ENCODE results near the gene SLC7A14. TPM values are rescaled to one million over a fixed set of nuclear protein-coding genes. Genes with fewer than 3 reads are reported as not detected.
A peak's percentile ranks its signal among the peaks of the same experiment; 100 is the strongest.

SLC7A14 gene
- total and polyA plus RNA-seq, 9 donors: under 0.01 to 0.62 (median 0.20) TPM; not detected in 2

DNA sequence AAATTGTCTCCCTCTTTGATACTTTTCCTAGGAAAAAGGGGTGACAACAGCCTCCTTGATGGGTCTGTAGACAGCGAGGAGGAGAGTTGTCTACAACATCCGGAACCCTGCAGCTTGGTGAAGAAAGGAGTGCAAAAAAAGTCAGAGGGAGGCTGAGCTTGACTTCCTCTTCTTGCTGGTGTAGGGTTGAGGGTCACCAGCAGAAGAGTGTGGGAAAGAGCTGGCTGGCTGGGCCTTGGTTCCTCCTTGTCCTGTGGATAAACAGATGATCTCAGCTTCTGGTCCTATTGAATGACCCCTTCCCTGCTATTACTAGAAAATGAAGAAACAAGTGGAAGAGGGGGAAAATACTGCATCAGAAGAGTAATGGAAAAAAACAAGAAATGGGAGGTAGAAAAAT, 20.4 kb downstream of the SLC7A14 start:
- Histone ChIP-seq H3K9me3 (replicated peaks; ENCODE audit: control insufficient read depth, low read depth, low read length) (no peaks in the 10 kb centered on the region), H3K4me3 (ENCODE audit: low read length) (no peak overlapping the region), H3K27ac (ENCODE audit: low read length) (no peak overlapping the region), H3K36me3 (ENCODE audit: control insufficient read depth, insufficient read depth, low read length) (no peaks in the 10 kb centered on the region), H3K4me1 (ENCODE audit: control insufficient read depth, insufficient read depth, low read length) (no peaks in the 10 kb centered on the region), H3K27me3 (ENCODE audit: control insufficient read depth, insufficient read depth, low read length) (no peaks in the 10 kb centered on the region)
- 40% methylated on average over 2 of the region's 2 CpGs for WGBS (ENCODE audit: insufficient coverage)
- no peak for DNase-seq

- DNase-seq: no peak
- H3K27me3 ChIP-seq (ENCODE audit: control insufficient read depth, insufficient read depth, low read length): no peaks in the 10 kb centered on the region
- H3K27ac ChIP-seq (ENCODE audit: low read length): no peak overlapping the region
- no peaks in the 10 kb centered on the region for H3K36me3 ChIP-seq (ENCODE audit: control insufficient read depth, insufficient read depth, low read length)
- no peak overlapping the region for H3K4me3 ChIP-seq (ENCODE audit: low read length)
- no peaks in the 10 kb centered on the region for H3K9me3 ChIP-seq (replicated peaks; ENCODE audit: control insufficient read depth, low read depth, low read length)
- no peaks in the 10 kb centered on the region for H3K4me1 ChIP-seq (ENCODE audit: control insufficient read depth, insufficient read depth, low read length)
- WGBS (ENCODE audit: insufficient coverage): no CpG with 5 or more reads among the region's 2 CpGs
These were observed 21.2 kb downstream of the SLC7A14 start for GRCh38 chr3:170564664-170565063.

DNA sequence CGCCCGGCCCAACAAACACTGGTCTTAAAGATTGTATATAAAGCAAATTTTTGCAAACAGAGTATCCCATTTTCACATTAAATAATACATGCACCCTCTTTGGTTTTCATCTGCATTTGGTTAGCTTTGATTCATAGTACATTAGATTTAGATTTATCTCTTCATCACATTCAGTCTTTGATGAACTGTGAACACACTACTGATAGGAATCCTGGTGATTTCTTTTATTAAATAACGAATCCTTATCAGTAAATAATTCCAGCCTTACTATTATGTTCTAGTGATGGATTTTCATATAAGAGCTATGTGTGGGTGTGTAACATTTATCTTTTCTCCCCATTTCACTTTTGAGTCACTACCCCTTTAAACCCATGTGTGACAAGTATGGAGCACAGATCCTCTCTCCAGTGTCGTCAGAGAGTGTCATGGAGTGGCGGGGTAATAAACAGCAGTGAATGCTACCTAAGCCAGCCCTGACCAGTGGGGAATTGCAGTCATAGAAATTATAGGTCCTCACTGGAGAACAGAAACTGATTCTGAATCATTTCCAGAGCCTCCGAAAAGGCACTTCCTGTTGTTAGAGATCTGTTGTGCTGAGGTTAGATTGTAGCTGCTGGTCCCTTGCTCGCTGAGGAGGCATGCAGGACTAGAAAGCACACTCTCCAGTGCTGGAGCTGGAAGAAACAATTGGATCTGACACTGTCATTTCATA, 22.0 kb downstream of the SLC7A14 start:
- peak; percentile 20 for DNase-seq
- 8% methylated on average over 2 of the region's 7 CpGs for WGBS (ENCODE audit: insufficient coverage)
- no peak overlapping the region for H3K27ac ChIP-seq (ENCODE audit: low read length)

GRCh38 chr3:170562080-170562479, 23.8 kb downstream of the SLC7A14 start:
- DNase-seq: no peak
- Histone ChIP-seq H3K27me3 (ENCODE audit: control insufficient read depth, insufficient read depth, low read length) (no peaks in the 10 kb centered on the region), H3K27ac (ENCODE audit: low read length) (no peak overlapping the region), H3K4me1 (ENCODE audit: control insufficient read depth, insufficient read depth, low read length) (no peaks in the 10 kb centered on the region), H3K36me3 (ENCODE audit: control insufficient read depth, insufficient read depth, low read length) (no peaks in the 10 kb centered on the region), H3K9me3 (replicated peaks; ENCODE audit: control insufficient read depth, low read depth, low read length) (no peaks in the 10 kb centered on the region), H3K4me3 (ENCODE audit: low read length) (no peak overlapping the region)
- no CpG with 5 or more reads among the region's 1 CpG for WGBS (ENCODE audit: insufficient coverage)

More for the DNA sequence above, 22.0 kb downstream of the SLC7A14 start:
- Histone ChIP-seq H3K4me1 (ENCODE audit: control insufficient read depth, insufficient read depth, low read length) (no peaks in the 10 kb centered on the region), H3K4me3 (ENCODE audit: low read length) (no peak overlapping the region), H3K9me3 (replicated peaks; ENCODE audit: control insufficient read depth, low read depth, low read length) (no peaks in the 10 kb centered on the region), H3K36me3 (ENCODE audit: control insufficient read depth, insufficient read depth, low read length) (no peaks in the 10 kb centered on the region), H3K27me3 (ENCODE audit: control insufficient read depth, insufficient read depth, low read length) (no peaks in the 10 kb centered on the region)

DNA sequence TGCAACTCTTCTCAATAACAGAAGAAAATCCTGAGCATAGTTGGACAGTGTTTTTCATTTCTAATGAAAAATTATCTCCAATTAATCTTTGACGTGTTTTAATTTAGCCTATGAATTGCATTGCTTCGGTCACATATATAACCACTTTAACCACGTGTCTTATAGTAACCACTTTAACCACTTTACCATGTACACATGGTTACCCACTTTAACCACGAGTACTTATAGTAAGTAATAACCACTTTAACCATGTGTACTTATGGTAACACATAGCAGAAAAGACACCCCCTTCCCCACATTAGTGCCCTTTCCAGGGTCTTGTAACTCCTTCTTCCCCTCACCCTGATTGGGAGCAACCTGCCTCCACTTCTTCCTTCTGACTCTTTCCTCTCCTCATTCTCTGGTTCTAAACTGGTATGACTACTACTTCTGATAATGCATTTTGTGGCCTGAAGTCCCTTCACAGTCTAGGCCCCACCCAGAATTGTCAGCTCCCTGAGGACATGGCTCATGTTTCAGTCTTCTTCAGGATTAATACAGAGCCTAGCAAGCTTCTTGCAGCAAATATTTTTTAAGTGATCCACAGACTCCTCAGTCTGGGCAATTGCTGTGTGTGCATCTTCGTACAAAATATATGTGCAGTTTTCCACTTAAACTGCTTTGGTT, 25.0 kb downstream of the SLC7A14 start:
- Histone ChIP-seq H3K9me3 (replicated peaks; ENCODE audit: control insufficient read depth, low read depth, low read length) (no peaks in the 10 kb centered on the region), H3K27ac (ENCODE audit: low read length) (no peak overlapping the region), H3K4me1 (ENCODE audit: control insufficient read depth, insufficient read depth, low read length) (no peaks in the 10 kb centered on the region), H3K4me3 (ENCODE audit: low read length) (no peak overlapping the region), H3K36me3 (ENCODE audit: control insufficient read depth, insufficient read depth, low read length) (no peaks in the 10 kb centered on the region), H3K27me3 (ENCODE audit: control insufficient read depth, insufficient read depth, low read length) (no peaks in the 10 kb centered on the region)
- no peak for DNase-seq
- 83% methylated on average over 1 of the region's 5 CpGs for WGBS (ENCODE audit: insufficient coverage)

GRCh38 chr3:170560296-170560695, 25.6 kb downstream of the SLC7A14 start:
- H3K27ac ChIP-seq (ENCODE audit: low read length): no peak overlapping the region
- H3K36me3 ChIP-seq (ENCODE audit: control insufficient read depth, insufficient read depth, low read length): no peaks in the 10 kb centered on the region
- H3K4me3 ChIP-seq (ENCODE audit: low read length): no peak overlapping the region
- DNase-seq: no peak
- H3K9me3 ChIP-seq (replicated peaks; ENCODE audit: control insufficient read depth, low read depth, low read length): no peaks in the 10 kb centered on the region
- WGBS (ENCODE audit: insufficient coverage): 100% methylated on average over 1 of the region's 4 CpGs
- H3K4me1 ChIP-seq (ENCODE audit: control insufficient read depth, insufficient read depth, low read length): no peaks in the 10 kb centered on the region
- H3K27me3 ChIP-seq (ENCODE audit: control insufficient read depth, insufficient read depth, low read length): no peaks in the 10 kb centered on the region

- no peak for DNase-seq
- H3K27me3 ChIP-seq (ENCODE audit: control insufficient read depth, insufficient read depth, low read length): no peaks in the 10 kb centered on the region
- H3K4me1 ChIP-seq (ENCODE audit: control insufficient read depth, insufficient read depth, low read length): no peaks in the 10 kb centered on the region
- no peaks in the 10 kb centered on the region for H3K36me3 ChIP-seq (ENCODE audit: control insufficient read depth, insufficient read depth, low read length)
- no peaks in the 10 kb centered on the region for H3K9me3 ChIP-seq (replicated peaks; ENCODE audit: control insufficient read depth, low read depth, low read length)
- H3K4me3 ChIP-seq (ENCODE audit: low read length): no peak overlapping the region
- H3K27ac ChIP-seq (ENCODE audit: low read length): no peak overlapping the region
These were observed 27.4 kb downstream of the SLC7A14 start for GRCh38 chr3:170558427-170558826.

GRCh38 chr3:170555329-170555728, 30.5 kb downstream of the SLC7A14 start:
- DNase-seq: no peak
- no CpG with 5 or more reads among the region's 1 CpG for WGBS (ENCODE audit: insufficient coverage)
- H3K27me3 ChIP-seq (ENCODE audit: control insufficient read depth, insufficient read depth, low read length): no peaks in the 10 kb centered on the region
- H3K4me3 ChIP-seq (ENCODE audit: low read length): no peak overlapping the region
- no peak overlapping the region for H3K27ac ChIP-seq (ENCODE audit: low read length)
- no peaks in the 10 kb centered on the region for H3K36me3 ChIP-seq (ENCODE audit: control insufficient read depth, insufficient read depth, low read length)
- no peaks in the 10 kb centered on the region for H3K9me3 ChIP-seq (replicated peaks; ENCODE audit: control insufficient read depth, low read depth, low read length)
- no peaks in the 10 kb centered on the region for H3K4me1 ChIP-seq (ENCODE audit: control insufficient read depth, insufficient read depth, low read length)

- Histone ChIP-seq H3K27me3 (ENCODE audit: control insufficient read depth, insufficient read depth, low read length) (no peaks in the 10 kb centered on the region), H3K4me1 (ENCODE audit: control insufficient read depth, insufficient read depth, low read length) (no peaks in the 10 kb centered on the region), H3K9me3 (replicated peaks; ENCODE audit: control insufficient read depth, low read depth, low read length) (no peaks in the 10 kb centered on the region), H3K4me3 (ENCODE audit: low read length) (no peak overlapping the region), H3K36me3 (ENCODE audit: control insufficient read depth, insufficient read depth, low read length) (no peaks in the 10 kb centered on the region), H3K27ac (ENCODE audit: low read length) (no peak overlapping the region)
- WGBS (ENCODE audit: insufficient coverage): no CpG with 5 or more reads among the region's 4 CpGs
- DNase-seq: no peak
These were observed 31.8 kb downstream of the SLC7A14 start for GRCh38 chr3:170553788-170554757.

DNA sequence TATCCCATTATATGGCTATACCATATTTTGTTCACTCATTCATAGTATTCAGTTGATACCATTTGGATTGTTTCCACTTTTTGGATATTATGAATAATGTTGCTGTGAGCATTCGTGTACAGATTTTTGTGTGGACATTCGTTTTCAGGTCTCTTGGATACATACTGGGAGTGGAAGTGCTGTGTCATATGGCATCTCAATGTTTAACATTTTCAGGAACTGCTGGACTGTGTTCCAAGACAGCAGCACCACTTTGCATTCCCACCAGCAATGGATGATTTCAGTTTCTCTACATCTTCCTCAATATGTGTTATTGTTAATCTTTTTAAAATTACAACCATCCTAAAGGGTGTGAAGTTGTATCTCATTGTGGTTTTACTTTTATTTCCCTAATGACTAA, 34.6 kb downstream of the SLC7A14 start:
- DNase-seq: no peak
- H3K27ac ChIP-seq (ENCODE audit: low read length): no peak overlapping the region
- H3K4me3 ChIP-seq (ENCODE audit: low read length): no peak overlapping the region
- 80% methylated on average over 1 of the region's 2 CpGs for whole genome bisulfite sequencing (ENCODE audit: insufficient coverage)
- H3K27me3 ChIP-seq (ENCODE audit: control insufficient read depth, insufficient read depth, low read length): no peaks in the 10 kb centered on the region
- H3K36me3 ChIP-seq (ENCODE audit: control insufficient read depth, insufficient read depth, low read length): no peaks in the 10 kb centered on the region
- no peaks in the 10 kb centered on the region for H3K9me3 ChIP-seq (replicated peaks; ENCODE audit: control insufficient read depth, low read depth, low read length)
- no peaks in the 10 kb centered on the region for H3K4me1 ChIP-seq (ENCODE audit: control insufficient read depth, insufficient read depth, low read length)
